ENCODE results near the gene STAC. TPM values are rescaled to one million over a fixed set of nuclear protein-coding genes. Genes with fewer than 3 reads are reported as not detected.

STAC gene
- 0.51 and 1.1 TPM in 2 replicates for total RNA-seq

- peak within 1 kb of the TSS; percentile 31 for H3K4me3 ChIP-seq (ENCODE audit: low read depth, low read length)
- peaks cover 4% of the 10 kb centered on the region for H3K27me3 ChIP-seq (ENCODE audit: control insufficient read depth, insufficient read depth, low read length)
- DNase-seq (ENCODE audit: low read depth) = no peak
- FAIRE-seq = no peak
- H3K36me3 ChIP-seq (ENCODE audit: control insufficient read depth, insufficient read depth, low read length) = no peaks in the 10 kb centered on the region
- TF ChIP-seq CTCF (IDR thresholded peaks at IDR 0.05; ENCODE audit: insufficient read depth, low read length, severe bottlenecking) = no peak
Observed at GRCh38 chr3:36380221-36381031, at the start of gene STAC. Gene STAC, plus strand, starts transcription at chr3:36380504. Its CDS starts 140 bp downstream, at chr3:36380644.

- Histone ChIP-seq H3K36me3 (ENCODE audit: control insufficient read depth, insufficient read depth, low read length) (no peaks in the 10 kb centered on the region), H3K4me3 (ENCODE audit: low read depth, low read length) (no peak overlapping the region), H3K27me3 (ENCODE audit: control insufficient read depth, insufficient read depth, low read length) (no peaks in the 10 kb centered on the region)
- FAIRE-seq = no peak
- no peak for DNase-seq (ENCODE audit: low read depth)
- no peak for TF ChIP-seq CTCF (IDR thresholded peaks at IDR 0.05; ENCODE audit: insufficient read depth, low read length, severe bottlenecking)
Observed at GRCh38 chr3:36332139-36332538, 48.2 kb upstream of the STAC start.

- Histone ChIP-seq H3K36me3 (ENCODE audit: control insufficient read depth, insufficient read depth, low read length) (no peaks in the 10 kb centered on the region), H3K27me3 (ENCODE audit: control insufficient read depth, insufficient read depth, low read length) (no peaks in the 10 kb centered on the region), H3K4me3 (ENCODE audit: low read depth, low read length) (no peak overlapping the region)
- FAIRE-seq = no peak
- TF ChIP-seq CTCF (IDR thresholded peaks at IDR 0.05; ENCODE audit: insufficient read depth, low read length, severe bottlenecking) = no peak
- DNase-seq (ENCODE audit: low read depth) = peak; percentile 34
Observed at GRCh38 chr3:36362216-36362615, 18.1 kb upstream of the STAC start.

- DNase-seq (ENCODE audit: low read depth) = peak; percentile 80
Observed at GRCh38 chr3:36362973-36363372, 17.3 kb upstream of the STAC start.

GRCh38 chr3:36364260-36364659 is 16.0 kb upstream of the STAC start:
- H3K4me3 ChIP-seq (ENCODE audit: low read depth, low read length) = no peak overlapping the region
- TF ChIP-seq CTCF (IDR thresholded peaks at IDR 0.05; ENCODE audit: insufficient read depth, low read length, severe bottlenecking) = no peak
- FAIRE-seq = no peak
- DNase-seq (ENCODE audit: low read depth) = no peak
- no peaks in the 10 kb centered on the region for H3K36me3 ChIP-seq (ENCODE audit: control insufficient read depth, insufficient read depth, low read length)
- no peaks in the 10 kb centered on the region for H3K27me3 ChIP-seq (ENCODE audit: control insufficient read depth, insufficient read depth, low read length)

More at GRCh38 chr3:36362973-36363372, 17.3 kb upstream of the STAC start:
- Histone ChIP-seq H3K36me3 (ENCODE audit: control insufficient read depth, insufficient read depth, low read length) (no peaks in the 10 kb centered on the region), H3K27me3 (ENCODE audit: control insufficient read depth, insufficient read depth, low read length) (no peaks in the 10 kb centered on the region), H3K4me3 (ENCODE audit: low read depth, low read length) (no peak overlapping the region)
- no peak for TF ChIP-seq CTCF (IDR thresholded peaks at IDR 0.05; ENCODE audit: insufficient read depth, low read length, severe bottlenecking)
- FAIRE-seq = no peak

Data from bronchial epithelial cell (primary cell).